ENCODE results near the gene CPEB3.

- TF ChIP-seq CTCF (conservative IDR thresholded peaks at IDR 0.05; ENCODE audit: low read length) (no peak), EZH2phosphoT487 (IDR thresholded peaks at IDR 0.05; ENCODE audit: borderline replicate concordance, low read depth, low read length) (no peak)
These were observed 116.9 kb downstream of the CPEB3 start for GRCh38 chr10:92173996-92174395.
